Measurements from ENCODE around the gene EEFSEC.

GRCh38 chr3:128424508-128425069 lies 271.3 kb downstream of the EEFSEC start:
- TF ChIP-seq TAF1 (IDR thresholded peaks at IDR 0.05; ENCODE audit: low read depth) (no peak), CTCF (IDR thresholded peaks at IDR 0.05; ENCODE audit: poor library complexity, severe bottlenecking) (no peak)

Measured in neural cell (in vitro differentiated cells).